CD4-positive, alpha-beta T cell (primary cell): ENCODE results near the gene TMEM74B. TPM values are rescaled to one million over a fixed set of nuclear protein-coding genes. Genes with fewer than 3 reads are reported as not detected.

Experiments used
- ATAC-seq: fragments of 200-7000 bp; cut with Tn5 transposase; one replicate; pipeline ENCODE4 v1.10.0; 2022; ENCODE audit warnings: mild to moderate bottlenecking; ENCODE audit not compliant: poor library complexity
- CTCF ChIA-PET: fragments of 350-600 bp; sonication (Branson Sonifier 250); formaldehyde crosslinking; loops from one replicate; lab custom pipeline; 2021; ENCODE audit warnings: antibody characterized with exemption, inconsistent platforms; lab: Charles Lee
- POLR2A ChIA-PET: fragments of 350-600 bp; sonication (Branson Sonifier 250); formaldehyde crosslinking; loops from one replicate; lab custom pipeline; 2021; ENCODE audit warnings: antibody characterized with exemption, inconsistent platforms; lab: Charles Lee
- DNase-seq, 14 experiments: peaks; one replicate each; pipeline ENCODE4 v3.0.0-alpha.2; 2013 to 2020; ENCODE audit warnings: mixed read lengths in 2 of 14
- H3K27ac ChIP-seq, 2 donors: one replicate each; pipeline versions ENCODE4 v1.5.1 to v1.7.0; 2013; ENCODE audit warnings: low read length in 2 of 2, low read depth in 1 of 2, mild to moderate bottlenecking in 1 of 2
- H3K27me3 ChIP-seq, 2 experiments: 1 replicate in 1 of 2; 2 replicates in 1 of 2; pipeline versions ENCODE4 v1.6.1 to v1.7.0; 2013; ENCODE audit warnings: low read length in 2 of 2, control low read depth in 1 of 2, mild to moderate bottlenecking in 1 of 2, moderate library complexity in 1 of 2; ENCODE audit not compliant: insufficient read depth in 2 of 2, control insufficient read depth in 1 of 2
- H3K36me3 ChIP-seq: one replicate; pipeline ENCODE4 v1.6.1; 2013; ENCODE audit warnings: low read length, control low read depth; ENCODE audit not compliant: insufficient read depth
- H3K4me1 ChIP-seq: one replicate; pipeline ENCODE4 v1.6.1; 2013; ENCODE audit warnings: low read length, control low read depth; ENCODE audit not compliant: insufficient read depth
- H3K4me3 ChIP-seq: one replicate; pipeline ENCODE4 v1.5.1; 2013; ENCODE audit warnings: mild to moderate bottlenecking, low read length, moderate library complexity
- H3K9me3 ChIP-seq, 2 experiments: 1 replicate in 1 of 2; 2 replicates in 1 of 2; pipeline versions ENCODE4 v1.6.1 to v1.7.0; 2013; ENCODE audit warnings: low read length in 2 of 2, mild to moderate bottlenecking in 2 of 2, control low read depth in 1 of 2, moderate library complexity in 1 of 2; ENCODE audit not compliant: control insufficient read depth in 1 of 2, insufficient read depth in 1 of 2
- H3K27ac Mint-ChIP-seq: one replicate; pipeline ENCODE4 v1.8.0; 2020; ENCODE audit warnings: mixed read lengths
- H3K27me3 Mint-ChIP-seq: one replicate; pipeline ENCODE4 v1.8.0; 2021; ENCODE audit warnings: mixed read lengths
- H3K36me3 Mint-ChIP-seq: one replicate; pipeline ENCODE4 v1.8.0; 2021; ENCODE audit warnings: low read depth, mixed read lengths
- H3K4me1 Mint-ChIP-seq: one replicate; pipeline ENCODE4 v1.8.0; 2021; ENCODE audit warnings: low read depth, mixed read lengths
- H3K4me3 Mint-ChIP-seq: one replicate; pipeline ENCODE4 v1.8.0; 2020; ENCODE audit warnings: mild to moderate bottlenecking, mixed read lengths
- H3K9me3 Mint-ChIP-seq: one replicate; pipeline ENCODE4 v1.8.0; 2020; ENCODE audit warnings: mixed read lengths
- intact Hi-C, 2 experiments: fragments of 100-400 bp; cut with DNase I in 1 of 2; cut with micrococcal nuclease in 1 of 2; formaldehyde crosslinking; loops; one replicate each; pipeline versions ENCODE4 v1.15.1 to v1.9.0; 2023 to 2025; cut with DNase I, micrococcal nuclease
- total RNA-seq, 174 experiments: library from RNA in 2 of 174; stranded (reverse) in 2 of 174; gene quantifications; one replicate each; pipeline ENCODE4 v1.2.3 and lab custom pipeline; 2021 to 2026
- TF ChIP-seq, protein P1 (sequence below): fragments of 200-600 bp; IDR thresholded peaks from one replicate; pipeline ENCODE4 v1.8.0; 2022; ENCODE audit warnings: antibody characterized with exemption, mild to moderate bottlenecking

Gene TMEM74B
- total RNA-seq, 2 experiments from 2014 or later = 0.17 TPM; not detected in 1

DNA sequence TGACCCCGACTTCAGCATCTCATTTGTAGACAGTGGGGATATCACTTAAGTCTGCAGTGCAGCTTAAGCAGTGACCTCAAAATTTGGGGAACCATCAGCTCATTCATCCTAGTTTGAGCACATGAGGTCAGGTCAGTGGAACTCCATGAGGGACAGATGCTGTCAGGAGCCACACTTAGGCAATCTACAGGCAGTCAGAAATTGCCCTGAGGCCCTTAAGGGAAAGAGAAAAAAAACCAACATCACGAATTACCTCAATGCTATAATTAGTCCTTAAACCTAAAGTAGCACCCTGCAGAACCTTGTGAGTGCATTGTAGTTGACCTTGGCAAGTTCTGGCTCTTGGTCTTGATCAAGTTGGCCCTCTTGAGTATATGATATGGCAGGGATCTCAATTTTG, 21.1 kb downstream of the TMEM74B start:
- peaks cover 89% of the 10 kb centered on the region for H3K36me3 ChIP-seq
- Mint-ChIP-seq H3K27ac (no peak overlapping the region), H3K4me3 (no peak overlapping the region), H3K4me1 (no peaks in the 10 kb centered on the region), H3K9me3 (no peaks in the 10 kb centered on the region), H3K36me3 (peaks cover 90% of the 10 kb centered on the region), H3K27me3 (no peaks in the 10 kb centered on the region)
- no peak overlapping the region for H3K4me3 ChIP-seq
- no peak overlapping the region for H3K27ac ChIP-seq
- TF ChIP-seq, protein P1, sequence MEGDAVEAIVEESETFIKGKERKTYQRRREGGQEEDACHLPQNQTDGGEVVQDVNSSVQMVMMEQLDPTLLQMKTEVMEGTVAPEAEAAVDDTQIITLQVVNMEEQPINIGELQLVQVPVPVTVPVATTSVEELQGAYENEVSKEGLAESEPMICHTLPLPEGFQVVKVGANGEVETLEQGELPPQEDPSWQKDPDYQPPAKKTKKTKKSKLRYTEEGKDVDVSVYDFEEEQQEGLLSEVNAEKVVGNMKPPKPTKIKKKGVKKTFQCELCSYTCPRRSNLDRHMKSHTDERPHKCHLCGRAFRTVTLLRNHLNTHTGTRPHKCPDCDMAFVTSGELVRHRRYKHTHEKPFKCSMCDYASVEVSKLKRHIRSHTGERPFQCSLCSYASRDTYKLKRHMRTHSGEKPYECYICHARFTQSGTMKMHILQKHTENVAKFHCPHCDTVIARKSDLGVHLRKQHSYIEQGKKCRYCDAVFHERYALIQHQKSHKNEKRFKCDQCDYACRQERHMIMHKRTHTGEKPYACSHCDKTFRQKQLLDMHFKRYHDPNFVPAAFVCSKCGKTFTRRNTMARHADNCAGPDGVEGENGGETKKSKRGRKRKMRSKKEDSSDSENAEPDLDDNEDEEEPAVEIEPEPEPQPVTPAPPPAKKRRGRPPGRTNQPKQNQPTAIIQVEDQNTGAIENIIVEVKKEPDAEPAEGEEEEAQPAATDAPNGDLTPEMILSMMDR = no peak
- ChIA-PET CTCF (no interaction called here), POLR2A (no interaction called here)
- no peak for DNase-seq
- ATAC-seq = no peak
- intact Hi-C loops = no loop called here
- H3K9me3 ChIP-seq = no peaks in the 10 kb centered on the region
- no peaks in the 10 kb centered on the region for H3K27me3 ChIP-seq
- H3K4me1 ChIP-seq = no peaks in the 10 kb centered on the region

DNA sequence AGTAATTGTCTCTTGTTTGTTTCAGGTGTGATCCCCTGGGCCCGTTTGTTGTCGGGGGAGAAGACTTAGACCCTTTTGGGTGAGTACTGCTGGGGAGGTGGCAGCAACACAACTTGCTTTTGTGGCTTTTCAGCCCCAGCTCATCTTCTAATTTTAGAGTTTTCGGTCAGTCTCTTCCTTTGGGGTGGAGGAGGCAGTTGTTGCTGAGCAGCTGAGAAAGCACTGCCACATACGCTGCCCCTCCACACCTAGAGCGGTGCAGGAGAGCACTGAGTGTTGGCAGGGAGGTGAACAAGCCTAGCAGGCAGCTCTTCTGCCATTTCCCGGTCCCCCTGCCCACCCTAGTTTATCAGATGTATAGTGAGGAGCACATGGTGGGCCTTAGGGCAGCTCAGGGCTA, 21.7 kb downstream of the TMEM74B start:
- intact Hi-C loops = no loop called here
- no peaks in the 10 kb centered on the region for H3K9me3 ChIP-seq
- no peaks in the 10 kb centered on the region for H3K27me3 ChIP-seq
- H3K4me3 Mint-ChIP-seq = no peak overlapping the region
- ChIA-PET CTCF (no interaction called here), POLR2A (no interaction called here)
- no peak for ATAC-seq
- H3K4me3 ChIP-seq = no peak overlapping the region
- TF ChIP-seq, protein P1 = no peak
- no peak overlapping the region for H3K27ac ChIP-seq
- peaks cover 87% of the 10 kb centered on the region for H3K36me3 ChIP-seq
- no peaks in the 10 kb centered on the region for H3K4me1 Mint-ChIP-seq
- no peaks in the 10 kb centered on the region for H3K27me3 Mint-ChIP-seq
- H3K36me3 Mint-ChIP-seq = peaks cover 87% of the 10 kb centered on the region
- H3K9me3 Mint-ChIP-seq = no peaks in the 10 kb centered on the region
- no peaks in the 10 kb centered on the region for H3K4me1 ChIP-seq
- DNase-seq = no peak
- H3K27ac Mint-ChIP-seq = no peak overlapping the region

DNA sequence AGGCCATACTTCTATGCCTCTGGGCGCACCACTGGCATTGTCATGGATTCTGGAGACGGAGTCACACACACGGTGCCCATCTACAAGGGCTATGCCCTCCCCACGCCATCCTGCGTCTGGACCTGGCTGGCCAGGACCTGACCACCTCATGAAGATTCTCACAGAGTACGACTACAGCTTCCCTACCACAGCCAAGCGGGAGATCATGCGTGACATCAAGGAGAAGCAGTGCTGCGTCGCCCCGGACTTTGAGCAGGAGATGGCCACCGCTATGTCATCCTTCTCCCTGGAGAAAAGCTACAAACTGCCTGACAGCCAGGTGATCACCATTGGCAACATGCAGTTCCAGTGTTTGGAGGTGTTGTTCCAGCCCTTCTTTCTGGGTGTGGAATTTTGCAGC, 23.8 kb downstream of the TMEM74B start:
- H3K36me3 Mint-ChIP-seq = peaks cover 86% of the 10 kb centered on the region
- Histone ChIP-seq H3K36me3 (peaks cover 73% of the 10 kb centered on the region), H3K4me1 (no peaks in the 10 kb centered on the region), H3K4me3 (no peak overlapping the region), H3K9me3 (peaks cover 0 to 4% of the 10 kb centered on the region in 2 experiments), H3K27me3 (no peaks in the 10 kb centered on the region), H3K27ac (no peak overlapping the region)
- DNase-seq (no peak), ATAC-seq (no peak)
- H3K27me3 Mint-ChIP-seq = no peaks in the 10 kb centered on the region
- POLR2A ChIA-PET = no interaction called here
- no peak overlapping the region for H3K4me3 Mint-ChIP-seq
- TF ChIP-seq, protein P1 = no peak
- intact Hi-C loops = no loop called here
- no peak overlapping the region for H3K27ac Mint-ChIP-seq
- no peaks in the 10 kb centered on the region for H3K4me1 Mint-ChIP-seq
- no peaks in the 10 kb centered on the region for H3K9me3 Mint-ChIP-seq
- CTCF ChIA-PET = no interaction called here
